ENCODE measurements around the gene HTRA3. TPM values are rescaled to one million over a fixed set of nuclear protein-coding genes. Genes with fewer than 3 reads are reported as not detected.
"Not testable (repeated sequence)": the region's sequence is repeated elsewhere in the genome, so short reads cannot be mapped to it uniquely, and the experiment has no call there.

Gene HTRA3
- polyA plus RNA-seq, 1 donor from 2014 or later, result not detected

- Histone ChIP-seq H4K20me1 (ENCODE audit: insufficient read depth) (no peaks in the 10 kb centered on the region), H3K27ac (ENCODE audit: low read length) (no peak overlapping the region), H3K4me3 (ENCODE audit: low read length) (no peak overlapping the region), H2AFZ (ENCODE audit: low read depth, low read length) (no peak overlapping the region), H3K27me3 (ENCODE audit: insufficient read depth, low read depth, low read length) (no peaks in the 10 kb centered on the region), H3K79me2 (replicated peaks; ENCODE audit: insufficient read depth, low read length) (no peaks in the 10 kb centered on the region), H3K36me3 (ENCODE audit: insufficient read depth, low read length) (no peaks in the 10 kb centered on the region), H3F3A (ENCODE audit: insufficient read depth, low read length, poor library complexity, severe bottlenecking) (no peaks in the 10 kb centered on the region), H3K4me2 (ENCODE audit: low read length) (no peak overlapping the region), H3K9ac (ENCODE audit: low read length) (no peak overlapping the region), H3K9me3 (ENCODE audit: low read length) (no peaks in the 10 kb centered on the region), H3K9me2 (ENCODE audit: insufficient read depth, low read length) (no peaks in the 10 kb centered on the region)
- no peak for TF ChIP-seq EP300 (conservative IDR thresholded peaks at IDR 0.05; ENCODE audit: poor library complexity, severe bottlenecking)
- TF ChIP-seq, protein P1, sequence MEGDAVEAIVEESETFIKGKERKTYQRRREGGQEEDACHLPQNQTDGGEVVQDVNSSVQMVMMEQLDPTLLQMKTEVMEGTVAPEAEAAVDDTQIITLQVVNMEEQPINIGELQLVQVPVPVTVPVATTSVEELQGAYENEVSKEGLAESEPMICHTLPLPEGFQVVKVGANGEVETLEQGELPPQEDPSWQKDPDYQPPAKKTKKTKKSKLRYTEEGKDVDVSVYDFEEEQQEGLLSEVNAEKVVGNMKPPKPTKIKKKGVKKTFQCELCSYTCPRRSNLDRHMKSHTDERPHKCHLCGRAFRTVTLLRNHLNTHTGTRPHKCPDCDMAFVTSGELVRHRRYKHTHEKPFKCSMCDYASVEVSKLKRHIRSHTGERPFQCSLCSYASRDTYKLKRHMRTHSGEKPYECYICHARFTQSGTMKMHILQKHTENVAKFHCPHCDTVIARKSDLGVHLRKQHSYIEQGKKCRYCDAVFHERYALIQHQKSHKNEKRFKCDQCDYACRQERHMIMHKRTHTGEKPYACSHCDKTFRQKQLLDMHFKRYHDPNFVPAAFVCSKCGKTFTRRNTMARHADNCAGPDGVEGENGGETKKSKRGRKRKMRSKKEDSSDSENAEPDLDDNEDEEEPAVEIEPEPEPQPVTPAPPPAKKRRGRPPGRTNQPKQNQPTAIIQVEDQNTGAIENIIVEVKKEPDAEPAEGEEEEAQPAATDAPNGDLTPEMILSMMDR (IDR thresholded peaks at IDR 0.05; ENCODE audit: poor library complexity, severe bottlenecking), result no peak
- no peak for TF ChIP-seq EZH2 (IDR thresholded peaks at IDR 0.05; ENCODE audit: borderline replicate concordance, insufficient read depth, low read length, poor library complexity, severe bottlenecking)
- TF ChIP-seq, protein P2, sequence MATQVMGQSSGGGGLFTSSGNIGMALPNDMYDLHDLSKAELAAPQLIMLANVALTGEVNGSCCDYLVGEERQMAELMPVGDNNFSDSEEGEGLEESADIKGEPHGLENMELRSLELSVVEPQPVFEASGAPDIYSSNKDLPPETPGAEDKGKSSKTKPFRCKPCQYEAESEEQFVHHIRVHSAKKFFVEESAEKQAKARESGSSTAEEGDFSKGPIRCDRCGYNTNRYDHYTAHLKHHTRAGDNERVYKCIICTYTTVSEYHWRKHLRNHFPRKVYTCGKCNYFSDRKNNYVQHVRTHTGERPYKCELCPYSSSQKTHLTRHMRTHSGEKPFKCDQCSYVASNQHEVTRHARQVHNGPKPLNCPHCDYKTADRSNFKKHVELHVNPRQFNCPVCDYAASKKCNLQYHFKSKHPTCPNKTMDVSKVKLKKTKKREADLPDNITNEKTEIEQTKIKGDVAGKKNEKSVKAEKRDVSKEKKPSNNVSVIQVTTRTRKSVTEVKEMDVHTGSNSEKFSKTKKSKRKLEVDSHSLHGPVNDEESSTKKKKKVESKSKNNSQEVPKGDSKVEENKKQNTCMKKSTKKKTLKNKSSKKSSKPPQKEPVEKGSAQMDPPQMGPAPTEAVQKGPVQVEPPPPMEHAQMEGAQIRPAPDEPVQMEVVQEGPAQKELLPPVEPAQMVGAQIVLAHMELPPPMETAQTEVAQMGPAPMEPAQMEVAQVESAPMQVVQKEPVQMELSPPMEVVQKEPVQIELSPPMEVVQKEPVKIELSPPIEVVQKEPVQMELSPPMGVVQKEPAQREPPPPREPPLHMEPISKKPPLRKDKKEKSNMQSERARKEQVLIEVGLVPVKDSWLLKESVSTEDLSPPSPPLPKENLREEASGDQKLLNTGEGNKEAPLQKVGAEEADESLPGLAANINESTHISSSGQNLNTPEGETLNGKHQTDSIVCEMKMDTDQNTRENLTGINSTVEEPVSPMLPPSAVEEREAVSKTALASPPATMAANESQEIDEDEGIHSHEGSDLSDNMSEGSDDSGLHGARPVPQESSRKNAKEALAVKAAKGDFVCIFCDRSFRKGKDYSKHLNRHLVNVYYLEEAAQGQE (IDR thresholded peaks at IDR 0.05; ENCODE audit: borderline replicate concordance), result no peak
- no peak for TF ChIP-seq POLR2AphosphoS5 (IDR thresholded peaks at IDR 0.05)
- no peak for TF ChIP-seq TAF1 (IDR thresholded peaks at IDR 0.05; ENCODE audit: low read depth)
- no peak for TF ChIP-seq SMC3 (conservative IDR thresholded peaks at IDR 0.05; ENCODE audit: poor library complexity)
- no peak for TF ChIP-seq MXI1 (conservative IDR thresholded peaks at IDR 0.05; ENCODE audit: poor library complexity, severe bottlenecking)
- no peak for TF ChIP-seq RAD21 (conservative IDR thresholded peaks at IDR 0.05)
Observed at GRCh38 chr4:8348071-8348470, 78.5 kb downstream of the HTRA3 start.

- not testable (repeated sequence) for H3K9ac ChIP-seq (ENCODE audit: low read length); H3F3A ChIP-seq (ENCODE audit: insufficient read depth, low read length, poor library complexity, severe bottlenecking); H3K36me3 ChIP-seq (ENCODE audit: insufficient read depth, low read length); H3K9me2 ChIP-seq (ENCODE audit: insufficient read depth, low read length); H3K27ac ChIP-seq (ENCODE audit: low read length); H3K4me2 ChIP-seq (ENCODE audit: low read length); H4K20me1 ChIP-seq (ENCODE audit: insufficient read depth); H3K9me3 ChIP-seq (ENCODE audit: low read length); H3K27me3 ChIP-seq (ENCODE audit: insufficient read depth, low read depth, low read length); H3K4me3 ChIP-seq (ENCODE audit: low read length); H3K79me2 ChIP-seq (replicated peaks; ENCODE audit: insufficient read depth, low read length); H2AFZ ChIP-seq (ENCODE audit: low read depth, low read length)
Observed at GRCh38 chr4:8349236-8349635, 79.7 kb downstream of the HTRA3 start.

GRCh38 chr4:8349664-8350236, 80.2 kb downstream of the HTRA3 start:
- no peak overlapping the region for H3K4me2 ChIP-seq (ENCODE audit: low read length)
- H3K4me3 ChIP-seq (ENCODE audit: low read length), result no peak overlapping the region
- H3K9me2 ChIP-seq (ENCODE audit: insufficient read depth, low read length), result no peaks in the 10 kb centered on the region
- no peaks in the 10 kb centered on the region for H4K20me1 ChIP-seq (ENCODE audit: insufficient read depth)
- no peak for TF ChIP-seq EZH2 (IDR thresholded peaks at IDR 0.05; ENCODE audit: borderline replicate concordance, insufficient read depth, low read length, poor library complexity, severe bottlenecking)
- TF ChIP-seq EP300 (conservative IDR thresholded peaks at IDR 0.05; ENCODE audit: poor library complexity, severe bottlenecking), result no peak
- TF ChIP-seq MXI1 (conservative IDR thresholded peaks at IDR 0.05; ENCODE audit: poor library complexity, severe bottlenecking), result no peak
- no peak for TF ChIP-seq POLR2AphosphoS5 (IDR thresholded peaks at IDR 0.05)
- TF ChIP-seq, protein P1 (IDR thresholded peaks at IDR 0.05; ENCODE audit: poor library complexity, severe bottlenecking), result no peak
- TF ChIP-seq RAD21 (conservative IDR thresholded peaks at IDR 0.05), result no peak
- no peak for TF ChIP-seq TAF1 (IDR thresholded peaks at IDR 0.05; ENCODE audit: low read depth)
- no peak for TF ChIP-seq SMC3 (conservative IDR thresholded peaks at IDR 0.05; ENCODE audit: poor library complexity)
- TF ChIP-seq, protein P2 (IDR thresholded peaks at IDR 0.05; ENCODE audit: borderline replicate concordance), result no peak
- no peaks in the 10 kb centered on the region for H3K79me2 ChIP-seq (replicated peaks; ENCODE audit: insufficient read depth, low read length)
- no peaks in the 10 kb centered on the region for H3F3A ChIP-seq (ENCODE audit: insufficient read depth, low read length, poor library complexity, severe bottlenecking)
- H3K27me3 ChIP-seq (ENCODE audit: insufficient read depth, low read depth, low read length), result no peaks in the 10 kb centered on the region
- H3K9me3 ChIP-seq (ENCODE audit: low read length), result no peaks in the 10 kb centered on the region
- H3K36me3 ChIP-seq (ENCODE audit: insufficient read depth, low read length), result no peaks in the 10 kb centered on the region
- no peak overlapping the region for H3K27ac ChIP-seq (ENCODE audit: low read length)
- no peak overlapping the region for H3K9ac ChIP-seq (ENCODE audit: low read length)
- H2AFZ ChIP-seq (ENCODE audit: low read depth, low read length), result no peak overlapping the region

All from neural cell (in vitro differentiated cells).